ENCODE data around the gene BACE2. TPM values are rescaled to one million over a fixed set of nuclear protein-coding genes. Genes with fewer than 3 reads are reported as not detected.
"Not testable (repeated sequence)": the region's sequence is repeated elsewhere in the genome, so short reads cannot be mapped to it uniquely, and the experiment has no call there.

BACE2 gene
- total RNA-seq, 3 donors from 2014 or later (not counting 1 experiment from before 2014, with no cell fraction given): 0.12 to 10.3 (median 0.29) TPM

GRCh38 chr21:41189150-41189745 lies 21.3 kb downstream of the BACE2 start:
- Histone ChIP-seq H3K4me3 (ENCODE audit: low read length) (no peak overlapping the region), H3K36me3 (ENCODE audit: control insufficient read depth, insufficient read depth, low read length) (no peaks in the 10 kb centered on the region), H3K27ac (ENCODE audit: low read length) (no peak overlapping the region), H3K4me1 (ENCODE audit: control insufficient read depth, insufficient read depth, low read length) (peaks cover 5% of the 10 kb centered on the region), H3K9me3 (ENCODE audit: control insufficient read depth, insufficient read depth, low read length) (no peaks in the 10 kb centered on the region), H3K27me3 (ENCODE audit: control insufficient read depth, insufficient read depth, low read length) (no peaks in the 10 kb centered on the region)
- H3K27ac Mint-ChIP-seq: no peak overlapping the region
- DNase-seq (no peak), ATAC-seq (no peak)
- H3K9me3 Mint-ChIP-seq: peaks cover 4% of the 10 kb centered on the region in 2 donors
- H3K4me1 Mint-ChIP-seq: no peaks in the 10 kb centered on the region
- H3K4me3 Mint-ChIP-seq: no peak overlapping the region
- H3K27me3 Mint-ChIP-seq (ENCODE audit: low read depth in 2 of 2): peaks cover 5 to 9% of the 10 kb centered on the region in 2 donors
- WGBS (ENCODE audit: insufficient coverage): 81% methylated on average over 1 of the region's 1 CpG
- intact Hi-C loops (cut with micrococcal nuclease): no loop called here
- no peak for TF ChIP-seq CTCF (IDR thresholded peaks at IDR 0.05)
- no peaks in the 10 kb centered on the region for H3K36me3 Mint-ChIP-seq

- H3K4me1 Mint-ChIP-seq; H3K9me3 ChIP-seq (ENCODE audit: control insufficient read depth, insufficient read depth, low read length); H3K4me1 ChIP-seq (ENCODE audit: control insufficient read depth, insufficient read depth, low read length); H3K27me3 ChIP-seq (ENCODE audit: control insufficient read depth, insufficient read depth, low read length); DNase-seq; H3K36me3 ChIP-seq (ENCODE audit: control insufficient read depth, insufficient read depth, low read length); H3K9me3 Mint-ChIP-seq; H3K4me3 Mint-ChIP-seq; H3K36me3 Mint-ChIP-seq; H3K4me3 ChIP-seq (ENCODE audit: low read length); H3K27ac Mint-ChIP-seq; H3K27me3 Mint-ChIP-seq (ENCODE audit: low read depth in 2 of 2); intact Hi-C loops (cut with micrococcal nuclease); H3K27ac ChIP-seq (ENCODE audit: low read length); ATAC-seq: not testable (repeated sequence)
- 93% methylated on average over 3 of the region's 4 CpGs for WGBS (ENCODE audit: insufficient coverage)
Observed at GRCh38 chr21:41192552-41192951, 24.6 kb downstream of the BACE2 start.

- Histone ChIP-seq H3K4me1 (ENCODE audit: control insufficient read depth, insufficient read depth, low read length) (peaks cover 3% of the 10 kb centered on the region), H3K9me3 (ENCODE audit: control insufficient read depth, insufficient read depth, low read length) (no peaks in the 10 kb centered on the region), H3K27ac (ENCODE audit: low read length) (no peak overlapping the region), H3K4me3 (ENCODE audit: low read length) (no peak overlapping the region), H3K27me3 (ENCODE audit: control insufficient read depth, insufficient read depth, low read length) (no peaks in the 10 kb centered on the region), H3K36me3 (ENCODE audit: control insufficient read depth, insufficient read depth, low read length) (no peaks in the 10 kb centered on the region)
- H3K36me3 Mint-ChIP-seq: no peaks in the 10 kb centered on the region
- no peak overlapping the region for H3K27ac Mint-ChIP-seq
- H3K4me3 Mint-ChIP-seq: no peak overlapping the region
- no peak for TF ChIP-seq CTCF (IDR thresholded peaks at IDR 0.05)
- H3K4me1 Mint-ChIP-seq: no peaks in the 10 kb centered on the region
- no peaks in the 10 kb centered on the region for H3K9me3 Mint-ChIP-seq
- DNase-seq (no peak), ATAC-seq (no peak)
- peaks cover 2 to 7% of the 10 kb centered on the region in 2 donors for H3K27me3 Mint-ChIP-seq (ENCODE audit: low read depth in 2 of 2)
- 66% methylated on average over 5 of the region's 5 CpGs for WGBS (ENCODE audit: insufficient coverage)
- intact Hi-C loops (cut with micrococcal nuclease): no loop called here
Observed at GRCh38 chr21:41195311-41195710, 27.4 kb downstream of the BACE2 start.

- no peak for DNase-seq
- Mint-ChIP-seq H3K4me3 (no peak overlapping the region), H3K27ac (no peak overlapping the region), H3K9me3 (no peaks in the 10 kb centered on the region), H3K36me3 (no peaks in the 10 kb centered on the region), H3K27me3 (ENCODE audit: low read depth in 2 of 2) (peaks cover 0 to 3% of the 10 kb centered on the region in 2 donors), H3K4me1 (no peaks in the 10 kb centered on the region)
- Histone ChIP-seq H3K36me3 (ENCODE audit: control insufficient read depth, insufficient read depth, low read length) (no peaks in the 10 kb centered on the region), H3K27me3 (ENCODE audit: control insufficient read depth, insufficient read depth, low read length) (no peaks in the 10 kb centered on the region), H3K4me1 (ENCODE audit: control insufficient read depth, insufficient read depth, low read length) (peaks cover 3% of the 10 kb centered on the region), H3K9me3 (ENCODE audit: control insufficient read depth, insufficient read depth, low read length) (no peaks in the 10 kb centered on the region), H3K27ac (ENCODE audit: low read length) (no peak overlapping the region), H3K4me3 (ENCODE audit: low read length) (no peak overlapping the region)
- intact Hi-C loops (cut with micrococcal nuclease): no loop called here
- no peak for TF ChIP-seq CTCF (IDR thresholded peaks at IDR 0.05)
- ATAC-seq: no peak
- 71% methylated on average over 5 of the region's 5 CpGs for WGBS (ENCODE audit: insufficient coverage)
Observed at GRCh38 chr21:41196993-41197392, 29.0 kb downstream of the BACE2 start.

Data from natural killer cell (primary cell).